Heart left ventricle (tissue), 16 donors: ENCODE data around the gene ARHGAP26. TPM values are rescaled to one million over a fixed set of nuclear protein-coding genes. Genes with fewer than 3 reads are reported as not detected.

ENCODE experiments used
- ATAC-seq, 4 donors: fragments of 200-7000 bp; cut with Tn5 transposase; one replicate each; pipeline ENCODE4 v1.9.1; 2020 to 2022; ENCODE audit warnings: moderate library complexity in 4 of 4, mild to moderate bottlenecking in 3 of 4, moderate number of reproducible peaks in 1 of 4
- DNase-seq, 5 donors: peaks; one replicate each; pipeline ENCODE4 v3.0.0-alpha.2; 2020
- H3K27ac ChIP-seq, 12 donors: fragments of 200-600 bp; sonication (generic) in 4 of 12; one replicate each; pipeline versions ENCODE4 v1.5.0 to v1.8.0; 2016 to 2022; ENCODE audit warnings: mild to moderate bottlenecking in 2 of 12
- H3K27me3 ChIP-seq, 9 donors: fragments of 200-600 bp; sonication (generic) in 2 of 9; one replicate each; pipeline versions ENCODE4 v1.5.1 to v1.8.0; 2016 to 2022; ENCODE audit warnings: mild to moderate bottlenecking in 3 of 9
- H3K36me3 ChIP-seq, 9 donors: fragments of 200-600 bp; sonication (generic) in 2 of 9; one replicate each; pipeline versions ENCODE4 v1.5.0 to v1.8.0; 2018 to 2022; ENCODE audit warnings: mild to moderate bottlenecking in 2 of 9
- H3K4me1 ChIP-seq, 12 donors: fragments of 200-600 bp; sonication (generic) in 4 of 12; one replicate each; pipeline versions ENCODE4 v1.5.0 to v1.8.0; 2016 to 2022; ENCODE audit warnings: mild to moderate bottlenecking in 3 of 12
- H3K4me3 ChIP-seq, 12 donors: fragments of 200-600 bp; sonication (generic) in 4 of 12; one replicate each; pipeline versions ENCODE4 v1.5.0 to v1.8.0; 2017 to 2022; ENCODE audit warnings: mild to moderate bottlenecking in 9 of 12, moderate library complexity in 4 of 12
- H3K9me3 ChIP-seq, 12 donors: fragments of 200-600 bp; sonication (generic) in 4 of 12; one replicate each; pipeline versions ENCODE4 v1.5.0 to v1.8.0; 2016 to 2022; ENCODE audit warnings: mild to moderate bottlenecking in 1 of 12
- CTCF ChIP-seq, 12 donors: fragments of 200-600 bp; sonication (generic) in 4 of 12; IDR thresholded peaks; one replicate each; pipeline versions ENCODE4 v1.5.0 to v1.8.0; 2018 to 2022; ENCODE audit warnings: antibody characterized with exemption in 12 of 12, mild to moderate bottlenecking in 5 of 12
- POLR2A ChIP-seq, 2 donors: fragments of 450-650 bp; IDR thresholded peaks; one replicate each; pipeline ENCODE4 v1.6.1; 2017; ENCODE audit warnings: antibody characterized with exemption in 2 of 2, mild to moderate bottlenecking in 2 of 2, moderate library complexity in 2 of 2
- WGBS, 4 donors: extraction: QIAGEN DNeasy Blood & Tissue Kit in 2 of 4; methylation state at CpG; one replicate each; pipeline versions ENCODE4 v1.1.5 to v1.1.7; 2013 to 2018; 5-methylcytosine and 5-hydroxymethylcytosine counted together
- intact Hi-C, 10 donors: fragments of 100-400 bp; cut with DNase I; formaldehyde crosslinking; loops; one replicate each; pipeline versions ENCODE4 v1.11.1 to v1.14.2; 2022
- polyA plus RNA-seq, 2 donors: library from polyadenylated mRNA; stranded (reverse); fragments of 200-250 nt; gene quantifications; one replicate each; pipeline ENCODE4 v1.2.3, GENCODE V29; 2013
- total RNA-seq, 9 donors: library from RNA; depleted of rRNA in 2 of 9; stranded (reverse); fragments of >200 nt in 2 of 9; fragmentation: NEBNext Ultra II Directional in 3 of 9; extraction: Animal tissue kit (Norgen Biotek cat#: 25700) in 3 of 9; gene quantifications; one replicate each; pipeline versions ENCODE4 v1.1.0 to v1.2.4, GENCODE V29; 2016 to 2023
- donor health status: ischemic (EF 13 %, LVEDD 7.1; RV severe dilation, severe dysfunction).
- donor health status: healthy with polysubstance abuse.
- donor health status: DM: no; HTN: yes; CAD: no.
- donor health status: DM: no; HTN: no; CAD: no.
- donor health status: ischemic (EF 25% LVEDD 6.9; RV normal size, moderate dysfunction).
- donor health status: ischemic (EF 25% LVEDD 5.7; RV mildly dilated, moderate dysfunction).
- donor health status: healthy.
- donor health status: DM: yes; HTN: yes; CAD: no.
- donor health status: ischemic (EF 35%, LVEDD 5.7; RV mildly dilated, moderate dysfunction).
- donor health status: nonischemic (EF 11% LVEDD 7.7; RV severe dilation, severe dysfunction).
- donor health status: DM: yes; HTN: yes; CAD: no.
- donor health status: PGD.
- donor health status: ischemic (EF 29% LVEDD 5.4; RV normal size, mild dysfunction).
- donor health status: nonischemic (EF 23%, LVEDD 6.1; RV moderate dilation, normal function).

ARHGAP26 gene
- total and polyA plus RNA-seq, 11 donors, result 11.9 to 52.1 (median 33.7) TPM

DNA sequence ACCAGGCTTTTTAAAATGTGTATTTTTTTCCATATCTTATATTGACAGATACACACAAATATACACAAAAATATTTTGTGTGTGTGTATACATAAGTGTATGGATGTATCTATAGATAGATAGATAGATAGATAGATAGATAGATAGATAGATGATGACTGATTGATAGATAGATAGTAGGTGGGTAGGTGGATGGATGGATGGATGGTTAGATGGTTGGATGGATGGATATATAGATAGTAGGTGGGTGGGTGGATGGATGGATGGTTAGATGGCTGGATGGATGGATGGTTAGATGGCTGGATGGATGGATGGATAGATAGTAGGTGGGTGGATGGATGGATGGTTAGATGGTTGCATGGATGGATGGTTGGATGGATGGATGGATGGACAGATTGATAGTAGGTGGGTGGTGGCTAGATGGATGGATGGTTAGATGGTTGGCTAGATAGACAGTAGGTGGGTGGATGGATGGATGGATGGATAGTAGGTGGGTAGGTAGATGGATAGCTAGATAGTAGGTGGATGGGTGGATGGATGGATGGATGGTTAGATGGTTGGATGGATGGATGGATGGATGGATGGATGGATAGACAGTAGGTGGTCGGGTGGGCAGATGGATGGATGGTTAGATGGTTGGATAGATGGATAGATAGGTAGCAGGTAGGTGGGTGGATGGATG, 477.1 kb downstream of the ARHGAP26 start:
- no peak overlapping the region for H3K4me3 ChIP-seq
- no peaks in the 10 kb centered on the region for H3K27me3 ChIP-seq
- WGBS, 4 donors, result 87 to 93% (median 92%) methylated on average over 1 of the region's 1 CpG
- DNase-seq (no peak), ATAC-seq (no peak)
- intact Hi-C loops, result no loop called here
- no peak for TF ChIP-seq POLR2A (IDR thresholded peaks at IDR 0.05)
- no peak for TF ChIP-seq CTCF (IDR thresholded peaks at IDR 0.05)
- H3K9me3 ChIP-seq, result no peaks in the 10 kb centered on the region
- H3K36me3 ChIP-seq, result no peaks in the 10 kb centered on the region
- no peak overlapping the region for H3K27ac ChIP-seq
- H3K4me1 ChIP-seq, result peaks cover 0 to 24% (median 9%) of the 10 kb centered on the region in 12 donors

DNA sequence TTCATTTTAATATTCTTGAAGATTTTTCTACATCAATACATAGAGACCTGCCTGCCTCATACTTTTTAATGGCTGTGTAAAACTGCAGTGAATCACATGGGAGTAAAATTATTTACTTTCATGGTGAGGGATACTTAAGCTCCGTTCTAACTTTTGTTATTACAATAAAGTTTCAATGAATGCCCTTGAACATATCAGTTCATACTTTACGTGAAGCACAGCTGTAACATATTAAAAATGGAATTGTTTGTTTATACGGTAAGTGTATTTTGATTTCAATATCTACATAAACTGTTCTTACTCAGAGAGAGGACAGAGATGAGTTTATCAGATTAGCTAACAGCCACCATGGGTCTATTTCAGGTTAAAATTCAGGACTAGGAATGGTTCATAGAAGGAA, 478.2 kb downstream of the ARHGAP26 start:
- Histone ChIP-seq H3K27me3 (no peaks in the 10 kb centered on the region), H3K4me1 (peaks cover 0 to 21% (median 6%) of the 10 kb centered on the region in 12 donors), H3K9me3 (no peaks in the 10 kb centered on the region), H3K4me3 (no peak overlapping the region), H3K36me3 (no peaks in the 10 kb centered on the region), H3K27ac (peak overlapping the region in 1 of 12 donors; percentile 49)
- 86 to 91% (median 91%) methylated on average over 3 of the region's 3 CpGs for WGBS, 4 donors
- intact Hi-C loops, result no loop called here
- ATAC-seq (no peak), DNase-seq (no peak)
- TF ChIP-seq CTCF (IDR thresholded peaks at IDR 0.05), result no peak
- no peak for TF ChIP-seq POLR2A (IDR thresholded peaks at IDR 0.05)

GRCh38 chr5:143248822-143249579, 478.8 kb downstream of the ARHGAP26 start:
- Histone ChIP-seq H3K4me3 (no peak overlapping the region), H3K4me1 (peaks cover 0 to 21% (median 4%) of the 10 kb centered on the region in 12 donors), H3K27ac (peak overlapping the region in 2 of 12 donors; percentile 45 to 49), H3K36me3 (no peaks in the 10 kb centered on the region), H3K9me3 (no peaks in the 10 kb centered on the region), H3K27me3 (no peaks in the 10 kb centered on the region)
- DNase-seq (no peak), ATAC-seq (peak in 3 of 4 donors; percentile 53 to 77 (median 55))
- TF ChIP-seq CTCF (IDR thresholded peaks at IDR 0.05), result no peak
- TF ChIP-seq POLR2A (IDR thresholded peaks at IDR 0.05), result no peak
- intact Hi-C loops, result no loop called here
- WGBS, 4 donors, result 88 to 94% (median 90%) methylated on average over 3 of the region's 3 CpGs

- H3K36me3 ChIP-seq, result no peaks in the 10 kb centered on the region
- H3K27ac ChIP-seq, result no peak overlapping the region
- no peaks in the 10 kb centered on the region for H3K9me3 ChIP-seq
- 92 to 100% (median 97%) methylated on average over 2 of the region's 2 CpGs for WGBS, 4 donors
- TF ChIP-seq POLR2A (IDR thresholded peaks at IDR 0.05), result no peak
- TF ChIP-seq CTCF (IDR thresholded peaks at IDR 0.05), result no peak
- no peaks in the 10 kb centered on the region for H3K27me3 ChIP-seq
- H3K4me3 ChIP-seq, result no peak overlapping the region
- ATAC-seq, result no peak
- DNase-seq, result no peak
- intact Hi-C loops, result no loop called here
- H3K4me1 ChIP-seq, result peaks cover 0 to 21% (median 1%) of the 10 kb centered on the region in 12 donors
Observed at GRCh38 chr5:143249851-143250250, 479.7 kb downstream of the ARHGAP26 start.
